ENCODE results near the gene SLC6A9.

SLC6A9 gene

DNA sequence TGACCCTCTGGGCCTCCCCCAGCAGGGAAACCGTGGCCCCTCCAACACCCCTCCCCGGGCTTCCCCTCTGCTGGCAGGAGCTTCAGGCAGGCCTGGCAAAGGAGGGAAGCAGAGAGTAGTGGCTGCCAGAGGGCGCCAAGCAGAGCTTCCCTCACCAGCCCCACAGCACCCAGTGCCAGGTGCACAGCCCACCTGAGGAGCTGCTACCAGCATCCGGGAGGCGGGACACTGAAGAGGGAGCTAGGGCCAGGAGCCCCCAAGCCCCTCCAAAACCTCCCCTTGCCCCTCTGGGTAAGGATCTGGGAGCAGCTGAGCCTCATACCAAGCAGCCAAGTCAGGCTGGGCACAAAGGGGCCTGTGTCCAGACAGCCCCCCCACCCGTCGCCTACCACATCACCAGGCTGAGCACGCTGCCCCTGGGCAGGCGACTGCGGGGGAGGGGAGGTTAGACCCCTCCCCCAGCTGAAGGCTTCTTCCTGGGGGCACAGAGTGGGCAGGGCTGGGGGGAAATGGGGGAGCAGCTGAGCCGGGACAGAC is 20.3 kb downstream of the SLC6A9 start:
- Histone ChIP-seq H2AK5ac (ENCODE audit: low read length, severe bottlenecking) (no peak overlapping the region), H3K4ac (ENCODE audit: low read depth in 1 of 2, low read length in 2 of 2) (no peak overlapping the region), H3K9me3 (ENCODE audit: control insufficient read depth, low read length) (no peaks in the 10 kb centered on the region), H3K23ac (ENCODE audit: low read length in 2 of 2) (no peak overlapping the region), H3K9ac (ENCODE audit: low read length) (no peak overlapping the region), H3K18ac (ENCODE audit: low read depth in 1 of 2, low read length in 2 of 2) (no peak overlapping the region), H2BK5ac (ENCODE audit: low read depth, low read length, poor library complexity, severe bottlenecking) (no peak overlapping the region), H2AFZ (ENCODE audit: low read depth, low read length) (no peak overlapping the region), H4K91ac (ENCODE audit: low read length) (no peak overlapping the region), H3K4me1 (ENCODE audit: control insufficient read depth, insufficient read depth, low read depth, low read length) (no peaks in the 10 kb centered on the region), H2BK12ac (ENCODE audit: low read length in 2 of 2) (no peak overlapping the region), H3K4me2 (ENCODE audit: low read length, poor library complexity, severe bottlenecking) (no peak overlapping the region), H4K8ac (ENCODE audit: low read length) (no peak overlapping the region), H2BK120ac (ENCODE audit: low read depth, low read length) (no peak overlapping the region), H3K27me3 (ENCODE audit: control insufficient read depth in 1 of 2, insufficient read depth in 1 of 2, low read length in 2 of 2) (no peaks in the 10 kb centered on the region), H3K4me3 (ENCODE audit: insufficient read depth in 1 of 2, low read depth in 1 of 2, low read length in 2 of 2) (no peak overlapping the region), H3K36me3 (ENCODE audit: control insufficient read depth in 1 of 2, insufficient read depth in 2 of 2, low read depth in 1 of 2, low read length in 2 of 2) (peaks cover 0 to 26% of the 10 kb centered on the region in 2 experiments), H2BK15ac (ENCODE audit: low read depth, poor library complexity, severe bottlenecking) (no peak overlapping the region), H3K14ac (ENCODE audit: low read length in 2 of 2) (no peak overlapping the region), H3K27ac (ENCODE audit: low read length, poor library complexity, severe bottlenecking) (no peak overlapping the region), H3K79me1 (replicated peaks; ENCODE audit: low read length, poor library complexity, severe bottlenecking) (no peaks in the 10 kb centered on the region)
- 94% methylated on average over 10 of the region's 11 CpGs for WGBS
- DNase-seq: no peak

DNA sequence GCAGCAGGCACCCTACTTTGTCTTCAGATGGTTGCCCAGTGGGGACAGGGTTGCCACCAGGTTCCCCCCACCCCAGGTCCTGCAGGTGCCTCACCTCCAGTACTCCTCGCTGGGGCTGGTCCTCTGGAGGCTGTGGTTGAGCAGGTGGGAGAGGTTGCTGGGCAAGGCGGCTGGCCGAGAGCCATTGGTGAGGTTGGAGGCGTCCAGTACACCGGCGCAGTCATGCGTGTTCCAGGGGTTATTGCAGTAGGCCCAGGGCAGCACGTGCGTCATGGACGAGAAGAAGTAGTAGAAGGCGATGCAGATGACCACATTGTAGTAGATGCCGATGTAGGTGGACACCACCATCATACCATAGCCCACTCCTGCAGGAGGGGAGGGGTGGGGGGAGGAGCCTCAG is 23.0 kb downstream of the SLC6A9 start:
- H4K91ac ChIP-seq (ENCODE audit: low read length): no peak overlapping the region
- H3K27ac ChIP-seq (ENCODE audit: low read length, poor library complexity, severe bottlenecking): no peak overlapping the region
- no peak overlapping the region for H4K8ac ChIP-seq (ENCODE audit: low read length)
- no peak overlapping the region for H2BK12ac ChIP-seq (ENCODE audit: low read length in 2 of 2)
- H3K4me1 ChIP-seq (ENCODE audit: control insufficient read depth, insufficient read depth, low read depth, low read length): no peaks in the 10 kb centered on the region
- H3K4ac ChIP-seq (ENCODE audit: low read depth in 1 of 2, low read length in 2 of 2): no peak overlapping the region
- H3K14ac ChIP-seq (ENCODE audit: low read length in 2 of 2): no peak overlapping the region
- H3K18ac ChIP-seq (ENCODE audit: low read depth in 1 of 2, low read length in 2 of 2): no peak overlapping the region
- no peak overlapping the region for H2AFZ ChIP-seq (ENCODE audit: low read depth, low read length)
- no peak overlapping the region for H2AK5ac ChIP-seq (ENCODE audit: low read length, severe bottlenecking)
- H3K9ac ChIP-seq (ENCODE audit: low read length): no peak overlapping the region
- H2BK120ac ChIP-seq (ENCODE audit: low read depth, low read length): no peak overlapping the region
- no peak overlapping the region for H2BK15ac ChIP-seq (ENCODE audit: low read depth, poor library complexity, severe bottlenecking)
- no peak overlapping the region for H2BK5ac ChIP-seq (ENCODE audit: low read depth, low read length, poor library complexity, severe bottlenecking)
- DNase-seq: no peak
- peak overlapping the region in 1 of 2 experiments; percentile 42 for H3K23ac ChIP-seq (ENCODE audit: low read length in 2 of 2)
- H3K9me3 ChIP-seq (ENCODE audit: control insufficient read depth, low read length): no peaks in the 10 kb centered on the region
- no CpG with 5 or more reads among the region's 12 CpGs for WGBS
- no peak overlapping the region for H3K4me2 ChIP-seq (ENCODE audit: low read length, poor library complexity, severe bottlenecking)
- no peaks in the 10 kb centered on the region for H3K27me3 ChIP-seq (ENCODE audit: control insufficient read depth in 1 of 2, insufficient read depth in 1 of 2, low read length in 2 of 2)
- peaks cover 0 to 18% of the 10 kb centered on the region in 2 experiments for H3K36me3 ChIP-seq (ENCODE audit: control insufficient read depth in 1 of 2, insufficient read depth in 2 of 2, low read depth in 1 of 2, low read length in 2 of 2)
- no peaks in the 10 kb centered on the region for H3K79me1 ChIP-seq (replicated peaks; ENCODE audit: low read length, poor library complexity, severe bottlenecking)
- no peak overlapping the region for H3K4me3 ChIP-seq (ENCODE audit: insufficient read depth in 1 of 2, low read depth in 1 of 2, low read length in 2 of 2)

DNA sequence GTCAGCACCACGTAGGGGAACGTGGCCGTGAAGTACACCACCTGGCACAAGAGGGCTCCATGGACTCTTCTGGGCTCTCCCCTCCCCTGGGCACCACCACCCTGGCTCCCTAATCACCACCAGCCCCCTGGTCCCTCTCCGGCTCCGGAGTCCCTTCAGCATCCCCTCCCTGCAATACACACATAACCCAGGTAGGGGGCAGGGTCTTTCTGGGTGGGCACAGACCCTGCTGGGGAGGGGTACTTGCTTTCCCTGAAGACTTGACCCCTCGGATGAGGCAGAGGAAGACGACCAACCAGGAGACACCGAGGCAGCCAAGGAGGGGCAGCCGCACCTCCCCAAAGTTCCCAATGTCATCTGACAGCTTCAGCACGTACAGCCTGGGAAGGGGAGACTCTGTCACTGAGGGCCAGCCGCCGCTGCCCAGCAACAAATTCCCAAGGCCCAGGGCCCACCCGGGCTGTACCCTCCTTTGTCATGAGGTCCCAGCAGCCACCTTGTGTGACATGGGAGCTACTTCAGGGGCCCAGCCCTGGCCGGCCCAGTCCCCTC is 28.6 kb downstream of the SLC6A9 start:
- H3K9me3 ChIP-seq (ENCODE audit: control insufficient read depth, low read length): no peaks in the 10 kb centered on the region
- no peak overlapping the region for H3K9ac ChIP-seq (ENCODE audit: low read length)
- 90% methylated on average over 13 of the region's 14 CpGs for WGBS

DNA sequence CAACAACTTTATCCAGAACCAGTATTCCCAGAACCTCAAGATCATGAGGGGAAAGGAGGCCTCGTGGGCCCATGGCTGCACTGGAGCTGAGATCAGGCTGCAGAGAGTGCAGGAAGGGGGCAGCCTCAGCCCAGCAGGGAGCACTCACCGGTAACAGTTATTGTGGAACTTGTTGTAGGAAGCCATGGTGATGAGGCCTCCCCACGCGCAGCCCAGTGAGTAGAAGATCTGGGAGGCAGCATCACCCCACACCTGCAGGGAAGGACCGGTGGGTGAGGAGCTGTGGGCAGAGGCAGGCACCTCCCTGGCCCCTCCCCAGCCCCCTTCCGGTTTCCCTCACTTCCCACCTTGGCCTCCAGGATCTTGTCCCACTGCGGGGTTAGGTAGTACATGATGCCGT is 29.1 kb downstream of the SLC6A9 start:
- H3K23ac ChIP-seq (ENCODE audit: low read length in 2 of 2): no peak overlapping the region
- H3K79me1 ChIP-seq (replicated peaks; ENCODE audit: low read length, poor library complexity, severe bottlenecking): no peaks in the 10 kb centered on the region
- no peak overlapping the region for H3K18ac ChIP-seq (ENCODE audit: low read depth in 1 of 2, low read length in 2 of 2)
- H2AFZ ChIP-seq (ENCODE audit: low read depth, low read length): no peak overlapping the region
- H2BK120ac ChIP-seq (ENCODE audit: low read depth, low read length): no peak overlapping the region
- no peak overlapping the region for H2BK15ac ChIP-seq (ENCODE audit: low read depth, poor library complexity, severe bottlenecking)
- 97% methylated on average over 8 of the region's 8 CpGs for WGBS
- no peak overlapping the region for H3K4me3 ChIP-seq (ENCODE audit: insufficient read depth in 1 of 2, low read depth in 1 of 2, low read length in 2 of 2)
- H2BK5ac ChIP-seq (ENCODE audit: low read depth, low read length, poor library complexity, severe bottlenecking): no peak overlapping the region
- no peak overlapping the region for H2AK5ac ChIP-seq (ENCODE audit: low read length, severe bottlenecking)
- H3K4me1 ChIP-seq (ENCODE audit: control insufficient read depth, insufficient read depth, low read depth, low read length): no peaks in the 10 kb centered on the region
- H3K27me3 ChIP-seq (ENCODE audit: control insufficient read depth in 1 of 2, insufficient read depth in 1 of 2, low read length in 2 of 2): no peaks in the 10 kb centered on the region
- no peak overlapping the region for H3K4ac ChIP-seq (ENCODE audit: low read depth in 1 of 2, low read length in 2 of 2)
- H4K91ac ChIP-seq (ENCODE audit: low read length): no peak overlapping the region
- no peak overlapping the region for H3K9ac ChIP-seq (ENCODE audit: low read length)
- no peak overlapping the region for H2BK12ac ChIP-seq (ENCODE audit: low read length in 2 of 2)
- H3K4me2 ChIP-seq (ENCODE audit: low read length, poor library complexity, severe bottlenecking): no peak overlapping the region
- peaks cover 0 to 48% of the 10 kb centered on the region in 2 experiments for H3K36me3 ChIP-seq (ENCODE audit: control insufficient read depth in 1 of 2, insufficient read depth in 2 of 2, low read depth in 1 of 2, low read length in 2 of 2)
- H3K27ac ChIP-seq (ENCODE audit: low read length, poor library complexity, severe bottlenecking): no peak overlapping the region
- H3K14ac ChIP-seq (ENCODE audit: low read length in 2 of 2): no peak overlapping the region
- no peak overlapping the region for H4K8ac ChIP-seq (ENCODE audit: low read length)
- DNase-seq: no peak
- no peaks in the 10 kb centered on the region for H3K9me3 ChIP-seq (ENCODE audit: control insufficient read depth, low read length)

More for the DNA sequence above, 28.6 kb downstream of the SLC6A9 start:
- no peak overlapping the region for H2BK120ac ChIP-seq (ENCODE audit: low read depth, low read length)
- no peak overlapping the region for H3K4me3 ChIP-seq (ENCODE audit: insufficient read depth in 1 of 2, low read depth in 1 of 2, low read length in 2 of 2)
- H3K4me2 ChIP-seq (ENCODE audit: low read length, poor library complexity, severe bottlenecking): no peak overlapping the region
- H2AK5ac ChIP-seq (ENCODE audit: low read length, severe bottlenecking): no peak overlapping the region
- H3K36me3 ChIP-seq (ENCODE audit: control insufficient read depth in 1 of 2, insufficient read depth in 2 of 2, low read depth in 1 of 2, low read length in 2 of 2): peaks cover 0 to 43% of the 10 kb centered on the region in 2 experiments
- no peak overlapping the region for H2BK5ac ChIP-seq (ENCODE audit: low read depth, low read length, poor library complexity, severe bottlenecking)
- H3K23ac ChIP-seq (ENCODE audit: low read length in 2 of 2): no peak overlapping the region
- no peak overlapping the region for H3K27ac ChIP-seq (ENCODE audit: low read length, poor library complexity, severe bottlenecking)
- no peak overlapping the region for H2AFZ ChIP-seq (ENCODE audit: low read depth, low read length)
- no peak overlapping the region for H2BK12ac ChIP-seq (ENCODE audit: low read length in 2 of 2)
- H3K14ac ChIP-seq (ENCODE audit: low read length in 2 of 2): no peak overlapping the region
- no peak for DNase-seq
- no peaks in the 10 kb centered on the region for H3K4me1 ChIP-seq (ENCODE audit: control insufficient read depth, insufficient read depth, low read depth, low read length)
- peak overlapping the region; percentile 5 for H4K91ac ChIP-seq (ENCODE audit: low read length)
- no peak overlapping the region for H2BK15ac ChIP-seq (ENCODE audit: low read depth, poor library complexity, severe bottlenecking)
- H4K8ac ChIP-seq (ENCODE audit: low read length): no peak overlapping the region
- H3K18ac ChIP-seq (ENCODE audit: low read depth in 1 of 2, low read length in 2 of 2): no peak overlapping the region
- H3K4ac ChIP-seq (ENCODE audit: low read depth in 1 of 2, low read length in 2 of 2): no peak overlapping the region
- H3K27me3 ChIP-seq (ENCODE audit: control insufficient read depth in 1 of 2, insufficient read depth in 1 of 2, low read length in 2 of 2): no peaks in the 10 kb centered on the region
- no peaks in the 10 kb centered on the region for H3K79me1 ChIP-seq (replicated peaks; ENCODE audit: low read length, poor library complexity, severe bottlenecking)

Data from mesenchymal stem cell (in vitro differentiated cells and primary cell).